Putamen (tissue), 1 donor: ENCODE measurements around the gene NAT14.
"Not testable (repeated sequence)": the region's sequence is repeated elsewhere in the genome, so short reads cannot be mapped to it uniquely, and the experiment has no call there.

Source experiments
- DNase-seq: peaks from one replicate; pipeline ENCODE4 v3.0.0-alpha.2; 2016; ENCODE audit warnings: low spot score

Gene NAT14, protein sequence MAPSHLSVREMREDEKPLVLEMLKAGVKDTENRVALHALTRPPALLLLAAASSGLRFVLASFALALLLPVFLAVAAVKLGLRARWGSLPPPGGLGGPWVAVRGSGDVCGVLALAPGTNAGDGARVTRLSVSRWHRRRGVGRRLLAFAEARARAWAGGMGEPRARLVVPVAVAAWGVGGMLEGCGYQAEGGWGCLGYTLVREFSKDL

GRCh38 chr19:55484593-55485438 is at the start of gene NAT14:
Gene NAT14, plus strand, starts transcription at chr19:55485188. Its CDS starts 521 bp downstream, at chr19:55485709.
- no peak for DNase-seq

- no peak for DNase-seq
Observed at GRCh38 chr19:55436847-55437246, 48.1 kb upstream of the NAT14 start.

- no peak for DNase-seq
Observed at GRCh38 chr19:55437410-55437809, 47.6 kb upstream of the NAT14 start.

GRCh38 chr19:55439052-55439451 is 45.9 kb upstream of the NAT14 start:
- no peak for DNase-seq

DNA sequence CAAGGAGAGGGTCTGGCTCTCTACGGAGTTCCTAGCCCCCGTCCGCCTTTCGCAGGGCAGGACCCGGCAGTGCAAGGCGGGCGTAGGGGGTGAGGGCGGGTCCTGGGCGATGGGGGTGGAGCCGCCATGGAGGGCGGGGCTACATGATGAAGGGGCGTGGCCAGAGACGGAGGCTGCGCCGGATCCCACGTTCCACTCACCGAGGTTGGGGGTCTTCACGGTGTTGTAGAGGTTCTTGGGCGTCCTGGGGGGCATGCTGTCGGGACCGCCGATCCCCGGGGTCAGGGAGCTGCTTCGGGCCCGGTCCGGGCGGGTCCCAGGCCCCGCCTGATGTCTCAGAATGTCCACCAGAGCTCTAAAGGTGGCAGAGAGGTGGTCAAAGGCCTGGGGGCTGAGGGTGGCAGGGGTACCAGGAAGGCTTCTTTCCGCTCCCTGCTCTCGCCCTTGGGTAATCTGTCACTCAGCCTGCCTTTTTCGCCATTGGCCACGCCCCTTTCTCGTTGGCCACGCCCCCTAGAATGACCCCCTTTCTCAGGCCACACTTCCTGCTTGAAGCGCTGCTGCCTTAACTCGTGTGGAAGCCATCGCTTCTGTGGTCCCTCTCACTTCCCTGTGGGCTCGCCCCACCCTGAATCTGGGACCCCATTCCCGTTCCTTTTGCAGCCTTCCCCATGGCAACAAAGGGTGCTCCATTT is 44.4 kb upstream of the NAT14 start:
- no peak for DNase-seq

DNA sequence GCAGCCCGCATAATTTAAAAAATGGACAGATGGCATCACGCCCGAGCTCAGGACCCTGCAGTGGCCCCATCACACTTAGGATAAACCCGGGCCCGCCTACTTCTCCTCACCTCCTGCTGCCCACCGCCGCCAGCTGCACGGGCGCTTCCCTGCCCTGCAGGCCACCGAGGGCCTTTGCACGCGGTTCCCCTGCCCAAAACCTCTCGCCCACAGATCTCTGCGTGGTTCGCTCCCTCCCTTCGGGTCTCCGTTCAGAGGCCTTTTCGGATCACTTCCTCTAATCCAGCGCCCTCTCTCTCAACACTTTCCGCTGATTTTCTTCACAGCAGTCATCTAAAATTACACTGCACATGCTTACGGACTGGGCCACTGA is 43.7 kb upstream of the NAT14 start:
- DNase-seq = no peak

- no peak for DNase-seq
Observed at GRCh38 chr19:55441692-55442321, 43.2 kb upstream of the NAT14 start.

DNA sequence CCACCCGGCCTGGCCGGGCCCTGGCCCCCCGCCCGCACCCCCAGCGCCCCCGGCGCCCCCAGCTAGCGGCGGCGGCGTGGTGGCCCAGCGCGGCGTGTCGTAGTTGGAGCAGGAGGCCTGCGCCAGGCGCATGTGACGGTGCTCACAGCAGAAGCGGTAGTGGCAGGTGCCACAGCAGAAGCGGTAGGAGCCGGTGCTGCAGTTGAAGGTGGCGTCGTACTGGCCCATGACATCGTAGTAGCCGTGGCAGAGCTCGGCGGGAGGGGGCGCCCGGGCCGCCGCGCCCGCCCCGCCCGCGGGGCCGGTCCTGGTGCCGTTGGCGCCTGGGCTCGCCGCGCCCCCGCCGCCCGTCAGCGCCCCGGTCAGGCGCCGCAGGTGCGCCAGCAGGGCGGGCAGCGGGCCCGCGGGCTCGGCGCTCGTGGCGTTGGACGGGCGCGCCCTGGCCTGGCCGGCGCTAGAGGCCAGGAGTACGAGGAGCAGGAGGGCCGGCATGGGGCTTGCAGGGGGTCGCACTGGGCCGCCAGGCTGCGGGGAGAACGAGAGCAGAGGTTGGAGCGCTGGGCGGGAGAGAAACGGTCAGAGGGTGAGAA is 42.5 kb upstream of the NAT14 start:
- no peak for DNase-seq

GRCh38 chr19:55443045-55443823 is 41.8 kb upstream of the NAT14 start, which contains the start of gene SHISA7:
Gene SHISA7, minus strand, starts transcription at chr19:55443300. Its CDS starts 437 bp downstream, at chr19:55442863.
- DNase-seq = no peak

GRCh38 chr19:55443824-55444480 is 41.0 kb upstream of the NAT14 start:
- no peak for DNase-seq

DNA sequence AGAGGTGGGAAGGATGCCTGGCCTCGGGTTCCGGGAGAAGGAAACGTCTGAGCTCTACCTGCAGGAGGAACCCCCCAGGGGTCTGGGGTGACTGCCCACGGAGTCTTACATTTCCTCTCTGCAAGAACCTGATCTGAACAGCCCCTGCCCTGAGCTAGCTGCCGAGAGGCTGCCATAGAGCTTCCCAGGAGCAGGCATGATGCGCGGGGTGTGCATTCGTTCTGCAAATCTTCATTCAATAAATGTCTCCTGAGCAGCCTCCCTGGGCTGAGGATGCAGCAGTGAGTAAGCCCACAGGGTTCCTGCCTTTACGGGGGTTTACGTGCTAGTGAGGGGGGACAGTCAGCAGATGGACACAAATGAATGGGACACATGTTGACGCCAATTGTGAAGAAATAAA is 40.3 kb upstream of the NAT14 start:
- no peak for DNase-seq

DNA sequence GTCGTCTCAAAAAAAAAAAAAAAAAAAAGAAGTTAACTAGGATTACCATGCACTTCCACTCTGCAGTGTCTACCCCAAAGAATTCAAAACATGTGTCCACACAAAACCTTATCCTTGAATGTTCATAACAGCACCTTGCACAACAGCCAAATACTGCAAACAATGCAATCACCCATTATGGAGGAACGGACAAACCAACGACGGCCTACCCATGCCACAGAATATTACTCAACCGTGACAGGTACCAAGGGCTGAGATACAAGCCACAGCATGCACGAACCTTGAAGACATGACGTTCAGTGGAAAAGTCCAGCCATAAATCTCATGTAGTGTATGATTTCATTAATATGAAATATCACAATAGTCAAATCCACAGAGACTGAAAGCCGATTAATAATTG is 38.9 kb upstream of the NAT14 start:
- DNase-seq = no peak

- DNase-seq = no peak
Observed at GRCh38 chr19:55447421-55448174, 37.4 kb upstream of the NAT14 start.

- DNase-seq = not testable (repeated sequence)
Observed at GRCh38 chr19:55448175-55448490, 36.9 kb upstream of the NAT14 start.

GRCh38 chr19:55449469-55449868 is 35.5 kb upstream of the NAT14 start:
- DNase-seq = no peak

DNA sequence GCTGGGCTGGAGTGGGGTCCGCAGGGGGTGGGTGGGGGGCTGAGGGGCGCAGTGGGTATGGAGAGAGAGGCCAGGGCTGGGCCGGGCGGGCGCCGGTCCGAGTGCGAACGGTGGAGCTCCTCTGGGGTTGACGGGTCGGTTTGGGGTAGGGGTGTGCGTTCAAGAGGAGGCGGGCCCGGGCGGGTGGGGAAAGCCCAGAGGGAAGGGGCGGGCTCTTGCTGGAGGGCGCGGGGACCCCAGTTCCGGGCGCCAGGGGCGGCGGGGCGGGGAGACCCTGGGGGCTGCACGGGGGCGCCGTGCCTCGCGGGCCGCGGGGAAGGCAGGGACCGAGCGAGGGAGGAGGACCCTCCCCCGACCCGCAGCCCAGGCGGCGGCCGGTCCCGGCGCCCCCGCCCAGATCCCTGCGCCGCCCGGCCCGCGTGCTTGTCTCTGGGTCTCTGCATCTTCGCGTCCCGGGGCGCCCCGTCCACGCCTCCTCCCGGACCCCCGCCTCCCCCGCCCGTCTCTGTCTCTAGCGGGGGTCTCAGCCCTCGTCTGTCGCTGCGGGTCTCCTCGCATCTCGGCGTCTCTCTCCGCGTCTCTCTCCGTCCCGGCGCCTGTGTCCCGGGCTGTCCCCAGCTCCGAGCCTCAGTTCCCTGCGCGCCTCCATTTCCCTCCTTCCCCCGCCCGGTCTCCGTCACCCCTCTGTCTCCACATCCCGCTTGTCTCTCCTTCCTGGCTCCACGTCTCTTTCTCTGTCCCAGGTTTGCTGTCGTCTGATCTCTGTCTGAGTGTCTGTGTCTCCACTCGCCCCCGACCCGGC is 33.6 kb upstream of the NAT14 start:
- no peak for DNase-seq

- peak; percentile 72 for DNase-seq
Observed at GRCh38 chr19:55451965-55452748, 32.8 kb upstream of the NAT14 start.

GRCh38 chr19:55452749-55453346 is 32.1 kb upstream of the NAT14 start:
- DNase-seq = peak; percentile 97
